GM12878 (cell line): Measurements from ENCODE around the gene BAX. TPM values are rescaled to one million over a fixed set of nuclear protein-coding genes. Genes with fewer than 3 reads are reported as not detected.

ENCODE experiments used
- BCL11A ChIP-seq: IDR thresholded peaks from 2 replicates; pipeline ENCODE4 v1.6.1; 2011; ENCODE audit warnings: low read depth, low read length
- CHD4 ChIP-seq: fragments of 200-600 bp; sonication (generic); IDR thresholded peaks from 2 replicates; pipeline ENCODE4 v1.6.1; 2016; ENCODE audit warnings: mild to moderate bottlenecking
- DPF2 ChIP-seq: fragments of 450-650 bp; IDR thresholded peaks from 2 replicates; pipeline ENCODE4 v1.6.1; 2017; ENCODE audit warnings: mild to moderate bottlenecking
- EGR1 ChIP-seq, 2 experiments: IDR thresholded peaks; 1 replicate in 1 of 2; 2 replicates in 1 of 2; pipeline ENCODE4 v1.6.1; 2011 to 2012; ENCODE audit warnings: low read depth in 2 of 2, low read length in 2 of 2, borderline replicate concordance in 1 of 2, mild to moderate bottlenecking in 1 of 2, moderate library complexity in 1 of 2
- ELK1 ChIP-seq: IDR thresholded peaks from 2 replicates; pipeline ENCODE4 v1.6.1; 2012; ENCODE audit warnings: low read depth, low read length, improper control_type of control experiment
- FOXK2 ChIP-seq: fragments of 450-650 bp; IDR thresholded peaks from 2 replicates; pipeline ENCODE4 v1.6.1; 2017; ENCODE audit warnings: mild to moderate bottlenecking, moderate library complexity
- IKZF1 ChIP-seq: fragments of 450-650 bp; conservative IDR thresholded peaks from 2 replicates; pipeline ENCODE4 v1.6.1; 2017; ENCODE audit warnings: antibody characterized with exemption, mild to moderate bottlenecking
- KAT2A ChIP-seq: conservative IDR thresholded peaks from 2 replicates; pipeline ENCODE4 v1.6.1; 2011; ENCODE audit warnings: low read depth, low read length; ENCODE audit not compliant: control insufficient read depth
- MTA2 ChIP-seq: fragments of 450-650 bp; IDR thresholded peaks from 2 replicates; pipeline ENCODE4 v1.6.1; 2016; ENCODE audit warnings: low read depth, mild to moderate bottlenecking, moderate library complexity
- PRDM15 ChIP-seq: fragments of 450-650 bp; formaldehyde crosslinking; IDR thresholded peaks from 2 replicates; pipeline ENCODE4 v1.4.0; 2020; ENCODE audit warnings: mild to moderate bottlenecking, moderate library complexity
- SIX5 ChIP-seq: IDR thresholded peaks from 2 replicates; pipeline ENCODE4 v1.6.1; 2011; ENCODE audit warnings: mild to moderate bottlenecking, low read depth, low read length, moderate library complexity; ENCODE audit not compliant: severe bottlenecking
- SREBF2 ChIP-seq: IDR thresholded peaks from 2 replicates; pipeline ENCODE4 v1.6.1; 2012; ENCODE audit warnings: mild to moderate bottlenecking, low read length
- SUZ12 ChIP-seq: fragments of 200-600 bp; sonication (generic); IDR thresholded peaks from one replicate; pipeline ENCODE4 v1.6.1; 2018; ENCODE audit warnings: antibody characterized with exemption, mild to moderate bottlenecking; ENCODE audit not compliant: unreplicated experiment
- TARDBP ChIP-seq: IDR thresholded peaks from 2 replicates; pipeline ENCODE4 v1.6.1; 2016; ENCODE audit warnings: borderline replicate concordance
- YBX1 ChIP-seq: fragments of 450-650 bp; IDR thresholded peaks from 2 replicates; pipeline ENCODE4 v1.6.1; 2016; ENCODE audit warnings: antibody characterized with exemption
- ZNF217 ChIP-seq: fragments of 450-650 bp; IDR thresholded peaks from 2 replicates; pipeline ENCODE4 v1.6.1; 2017; ENCODE audit warnings: antibody characterized with exemption, mild to moderate bottlenecking
- polyA plus RNA-seq, 11 experiments: library from polyadenylated mRNA; depleted of rRNA in 4 of 11; unstranded in 6 of 11; stranded (reverse) in 5 of 11; fragments of >200 nt; fragmentation: Nextera tagmentation in 4 of 11; fragmentation: Illumina TruSeq in 1 of 11; extraction: Ambion mirVana in 4 of 11; extraction: Trizol in 1 of 11; gene quantifications; 1 replicate in 1 of 11; 2 replicates in 10 of 11; pipeline versions ENCODE4 v1.2.1 to v1.2.3, GENCODE V29; 2011 to 2016; ENCODE audit warnings: inconsistent platforms in 2 of 11, missing spikeins in 2 of 11, low read depth in 1 of 11
- total RNA-seq, 4 experiments: library from RNA; depleted of rRNA in 3 of 4; stranded (reverse); fragments of >200 nt in 3 of 4; fragmentation: Illumina TruSeq in 1 of 4; extraction: Trizol in 1 of 4; gene quantifications; 2 replicates each; pipeline versions ENCODE4 v1.2.1 to v1.2.3, GENCODE V29; 2013 to 2021
- TF ChIP-seq, protein P1 (sequence below): IDR thresholded peaks from 2 replicates; pipeline ENCODE4 v1.6.1; 2012; ENCODE audit warnings: low read depth, low read length, improper control_type of control experiment
- TF ChIP-seq, protein P2 (sequence below): fragments of 450-650 bp; IDR thresholded peaks from 2 replicates; pipeline ENCODE4 v1.6.1; 2016; ENCODE audit warnings: mild to moderate bottlenecking, moderate library complexity, borderline replicate concordance

BAX gene
- total and polyA plus RNA-seq, 10 of the 15 experiments (the other 5 are each of a cell fraction or from before 2014, with no cell fraction given) = 7.2 to 221 (median 137) TPM

- TF ChIP-seq EGR1 (IDR thresholded peaks at IDR 0.05; ENCODE audit: borderline replicate concordance in 1 of 2, low read depth in 2 of 2, low read length in 2 of 2) (peak in 1 of 2 experiments; percentile 41; a peak in 1 of 3 replicates), MTA2 (0 out of 2 replicates have a peak, but pooled peaks have one; percentile 38), CHD4 (no peak), YBX1 (no peak), ELK1 (no peak), SUZ12 (no peak), SREBF2 (no peak), SIX5 (peak; percentile 6), IKZF1 (no peak), BCL11A (no peak), KAT2A (no peak), FOXK2 (peak; percentile 46; the same call in 1 of the 2 replicates), ZNF217 (no peak), DPF2 (peak; percentile 74; the same call in 1 of the 2 replicates), PRDM15 (no peak), TARDBP (0 out of 2 replicates have a peak, but pooled peaks have one; percentile 10)
- TF ChIP-seq, protein P1, sequence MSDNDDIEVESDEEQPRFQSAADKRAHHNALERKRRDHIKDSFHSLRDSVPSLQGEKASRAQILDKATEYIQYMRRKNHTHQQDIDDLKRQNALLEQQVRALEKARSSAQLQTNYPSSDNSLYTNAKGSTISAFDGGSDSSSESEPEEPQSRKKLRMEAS = peak; percentile 26; the same call in 1 of the 2 replicates
- TF ChIP-seq, protein P2, sequence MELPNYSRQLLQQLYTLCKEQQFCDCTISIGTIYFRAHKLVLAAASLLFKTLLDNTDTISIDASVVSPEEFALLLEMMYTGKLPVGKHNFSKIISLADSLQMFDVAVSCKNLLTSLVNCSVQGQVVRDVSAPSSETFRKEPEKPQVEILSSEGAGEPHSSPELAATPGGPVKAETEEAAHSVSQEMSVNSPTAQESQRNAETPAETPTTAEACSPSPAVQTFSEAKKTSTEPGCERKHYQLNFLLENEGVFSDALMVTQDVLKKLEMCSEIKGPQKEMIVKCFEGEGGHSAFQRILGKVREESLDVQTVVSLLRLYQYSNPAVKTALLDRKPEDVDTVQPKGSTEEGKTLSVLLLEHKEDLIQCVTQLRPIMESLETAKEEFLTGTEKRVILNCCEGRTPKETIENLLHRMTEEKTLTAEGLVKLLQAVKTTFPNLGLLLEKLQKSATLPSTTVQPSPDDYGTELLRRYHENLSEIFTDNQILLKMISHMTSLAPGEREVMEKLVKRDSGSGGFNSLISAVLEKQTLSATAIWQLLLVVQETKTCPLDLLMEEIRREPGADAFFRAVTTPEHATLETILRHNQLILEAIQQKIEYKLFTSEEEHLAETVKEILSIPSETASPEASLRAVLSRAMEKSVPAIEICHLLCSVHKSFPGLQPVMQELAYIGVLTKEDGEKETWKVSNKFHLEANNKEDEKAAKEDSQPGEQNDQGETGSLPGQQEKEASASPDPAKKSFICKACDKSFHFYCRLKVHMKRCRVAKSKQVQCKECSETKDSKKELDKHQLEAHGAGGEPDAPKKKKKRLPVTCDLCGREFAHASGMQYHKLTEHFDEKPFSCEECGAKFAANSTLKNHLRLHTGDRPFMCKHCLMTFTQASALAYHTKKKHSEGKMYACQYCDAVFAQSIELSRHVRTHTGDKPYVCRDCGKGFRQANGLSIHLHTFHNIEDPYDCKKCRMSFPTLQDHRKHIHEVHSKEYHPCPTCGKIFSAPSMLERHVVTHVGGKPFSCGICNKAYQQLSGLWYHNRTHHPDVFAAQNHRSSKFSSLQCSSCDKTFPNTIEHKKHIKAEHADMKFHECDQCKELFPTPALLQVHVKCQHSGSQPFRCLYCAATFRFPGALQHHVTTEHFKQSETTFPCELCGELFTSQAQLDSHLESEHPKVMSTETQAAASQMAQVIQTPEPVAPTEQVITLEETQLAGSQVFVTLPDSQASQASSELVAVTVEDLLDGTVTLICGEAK = no peak
Observed at GRCh38 chr19:48965040-48965805, 10.5 kb downstream of the BAX start, which contains the start of gene FTL (continued).
